Suprapubic skin (tissue), 4 donors: ENCODE measurements around the gene ZNF280A. TPM values are rescaled to one million over a fixed set of nuclear protein-coding genes. Genes with fewer than 3 reads are reported as not detected.
A peak's percentile ranks its signal among the peaks of the same experiment; 100 is the strongest.

ENCODE experiments used
- DNase-seq, 2 donors: peaks; one replicate each; pipeline ENCODE4 v3.0.0-alpha.2; 2019; ENCODE audit warnings: low spot score in 2 of 2
- H3K27ac ChIP-seq: fragments of 200-600 bp; sonication (generic); one replicate; pipeline ENCODE4 v1.5.1; 2019
- H3K27me3 ChIP-seq: fragments of 200-600 bp; sonication (generic); one replicate; pipeline ENCODE4 v1.5.1; 2019
- H3K36me3 ChIP-seq: fragments of 200-600 bp; sonication (generic); one replicate; pipeline ENCODE4 v1.5.1; 2019
- H3K4me1 ChIP-seq: fragments of 200-600 bp; sonication (generic); one replicate; pipeline ENCODE4 v1.5.1; 2019
- H3K4me3 ChIP-seq: fragments of 200-600 bp; sonication (generic); one replicate; pipeline ENCODE4 v1.5.1; 2019; ENCODE audit warnings: mild to moderate bottlenecking
- H3K9me3 ChIP-seq: fragments of 200-600 bp; sonication (generic); one replicate; pipeline ENCODE4 v1.5.1; 2019
- CTCF ChIP-seq, 2 donors: fragments of 200-600 bp in 1 of 2; fragments of 450-650 bp in 1 of 2; sonication (generic) in 1 of 2; IDR thresholded peaks; one replicate each; pipeline ENCODE4 v1.5.1; 2016 to 2019; ENCODE audit warnings: antibody characterized with exemption in 2 of 2, mild to moderate bottlenecking in 1 of 2, moderate library complexity in 1 of 2
- EP300 ChIP-seq: sonication (generic); formaldehyde crosslinking; IDR thresholded peaks from one replicate; pipeline ENCODE4 v1.6.1; 2017; ENCODE audit warnings: antibody characterized with exemption
- POLR2A ChIP-seq, 2 donors: fragments of 450-650 bp; IDR thresholded peaks; one replicate each; pipeline ENCODE4 v1.6.1; 2017; ENCODE audit warnings: antibody characterized with exemption in 2 of 2, mild to moderate bottlenecking in 2 of 2, moderate library complexity in 2 of 2
- POLR2AphosphoS5 ChIP-seq, 3 donors: sonication (generic); formaldehyde crosslinking; IDR thresholded peaks; one replicate each; pipeline ENCODE4 v1.6.1; 2017; ENCODE audit warnings: antibody characterized with exemption in 3 of 3
- WGBS: methylation state at CpG from one replicate; pipeline ENCODE4 v1.1.5; 2018; 5-methylcytosine and 5-hydroxymethylcytosine counted together
- total RNA-seq, 4 donors: library from RNA; depleted of rRNA; stranded (reverse); fragments of >200 nt; gene quantifications; one replicate each; pipeline ENCODE4 v1.1.0, GENCODE V29; 2016

ZNF280A gene
- total RNA-seq, 4 donors from 2014 or later, result not detected

GRCh38 chr22:22465782-22466181 lies 54.3 kb downstream of the ZNF280A start:
- no peak overlapping the region for H3K27ac ChIP-seq
- no peaks in the 10 kb centered on the region for H3K4me1 ChIP-seq
- peaks cover 42% of the 10 kb centered on the region for H3K27me3 ChIP-seq
- 59% methylated on average over 1 of the region's 1 CpG for WGBS
- H3K4me3 ChIP-seq, result no peak overlapping the region
- no peak for DNase-seq
- H3K9me3 ChIP-seq, result no peaks in the 10 kb centered on the region
- H3K36me3 ChIP-seq, result no peaks in the 10 kb centered on the region
- TF ChIP-seq POLR2AphosphoS5 (IDR thresholded peaks at IDR 0.05) (no peak), CTCF (IDR thresholded peaks at IDR 0.05) (no peak), EP300 (no peak), POLR2A (IDR thresholded peaks at IDR 0.05) (no peak)

GRCh38 chr22:22465094-22465602 lies 54.9 kb downstream of the ZNF280A start:
- H3K36me3 ChIP-seq, result no peaks in the 10 kb centered on the region
- H3K4me3 ChIP-seq, result no peak overlapping the region
- WGBS, result 57% methylated on average over 7 of the region's 7 CpGs
- H3K9me3 ChIP-seq, result no peaks in the 10 kb centered on the region
- H3K27ac ChIP-seq, result no peak overlapping the region
- no peaks in the 10 kb centered on the region for H3K4me1 ChIP-seq
- no peak for DNase-seq
- TF ChIP-seq EP300 (no peak), POLR2A (IDR thresholded peaks at IDR 0.05) (no peak), CTCF (IDR thresholded peaks at IDR 0.05) (no peak), POLR2AphosphoS5 (IDR thresholded peaks at IDR 0.05) (no peak)
- peaks cover 42% of the 10 kb centered on the region for H3K27me3 ChIP-seq

GRCh38 chr22:22464541-22465054 lies 55.5 kb downstream of the ZNF280A start:
- TF ChIP-seq POLR2AphosphoS5 (IDR thresholded peaks at IDR 0.05) (no peak), CTCF (IDR thresholded peaks at IDR 0.05) (no peak), EP300 (no peak), POLR2A (IDR thresholded peaks at IDR 0.05) (no peak)
- no peak for DNase-seq
- 84% methylated on average over 11 of the region's 11 CpGs for WGBS
- H3K4me3 ChIP-seq, result no peak overlapping the region
- peaks cover 4% of the 10 kb centered on the region for H3K9me3 ChIP-seq
- H3K4me1 ChIP-seq, result no peaks in the 10 kb centered on the region
- H3K27ac ChIP-seq, result no peak overlapping the region
- no peaks in the 10 kb centered on the region for H3K36me3 ChIP-seq
- H3K27me3 ChIP-seq, result peaks cover 42% of the 10 kb centered on the region

GRCh38 chr22:22463855-22464540 lies 56.1 kb downstream of the ZNF280A start:
- H3K27ac ChIP-seq, result no peak overlapping the region
- peaks cover 42% of the 10 kb centered on the region for H3K27me3 ChIP-seq
- TF ChIP-seq EP300, result no peak
- no peak for TF ChIP-seq POLR2AphosphoS5 (IDR thresholded peaks at IDR 0.05)
- TF ChIP-seq CTCF (IDR thresholded peaks at IDR 0.05), result peak; percentile 30 to 52
- no peak for TF ChIP-seq POLR2A (IDR thresholded peaks at IDR 0.05)
- H3K9me3 ChIP-seq, result peaks cover 10% of the 10 kb centered on the region
- WGBS, result 34% methylated on average over 18 of the region's 18 CpGs
- no peak overlapping the region for H3K4me3 ChIP-seq
- no peaks in the 10 kb centered on the region for H3K36me3 ChIP-seq
- H3K4me1 ChIP-seq, result no peaks in the 10 kb centered on the region
- DNase-seq, result no peak

Other genes starting within 250 kb of the ZNF280A start
- gene ZNF280B, start 11.5 kb downstream of the ZNF280A start, total RNA-seq, result under 1 TPM in 3 of 4 donors, not detected in 1; 0.08 to 0.55 (median 0.26) TPM
- not detected for gene PRAME, start 39.0 kb upstream of the ZNF280A start, total RNA-seq
- gene GGTLC2, start 124.3 kb upstream of the ZNF280A start, total RNA-seq, result not detected